Activated CD4-positive, alpha-beta T cell treated with anti-CD3 and anti-CD28 coated beads, Interleukin-2, amount 50 U/mL, for 24 hours (primary cell): ENCODE measurements around the gene ZNF770.
A peak's percentile ranks its signal among the peaks of the same experiment; 100 is the strongest.
"Not testable (repeated sequence)": the region's sequence is repeated elsewhere in the genome, so short reads cannot be mapped to it uniquely, and the experiment has no call there.

Experiments used
- DNase-seq, 2 donors: peaks; one replicate each; pipeline ENCODE4 v3.0.0-alpha.2; 2020; ENCODE audit warnings: low read depth in 1 of 2, low spot score in 1 of 2

The ZNF770 gene

DNA sequence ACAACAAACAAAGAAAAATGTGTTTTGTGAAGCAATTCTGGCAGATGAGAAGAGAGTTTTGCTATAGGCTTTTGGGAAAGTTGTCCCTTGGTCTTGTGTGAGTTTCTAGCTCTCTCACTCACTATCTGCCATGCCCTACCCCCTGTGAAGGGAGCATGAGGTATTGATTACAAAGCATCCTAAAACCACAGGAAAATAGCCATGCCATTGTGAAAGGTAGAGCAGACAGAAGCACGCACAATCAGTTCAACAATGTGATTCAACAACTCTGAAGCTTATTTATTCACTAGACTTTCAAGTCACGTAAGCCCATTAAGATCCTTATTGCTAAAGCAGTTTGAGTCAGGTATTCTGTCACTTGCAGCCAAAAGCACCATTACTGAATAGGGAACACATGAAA, 12.0 kb downstream of the ZNF770 start:
- no peak for DNase-seq

DNA sequence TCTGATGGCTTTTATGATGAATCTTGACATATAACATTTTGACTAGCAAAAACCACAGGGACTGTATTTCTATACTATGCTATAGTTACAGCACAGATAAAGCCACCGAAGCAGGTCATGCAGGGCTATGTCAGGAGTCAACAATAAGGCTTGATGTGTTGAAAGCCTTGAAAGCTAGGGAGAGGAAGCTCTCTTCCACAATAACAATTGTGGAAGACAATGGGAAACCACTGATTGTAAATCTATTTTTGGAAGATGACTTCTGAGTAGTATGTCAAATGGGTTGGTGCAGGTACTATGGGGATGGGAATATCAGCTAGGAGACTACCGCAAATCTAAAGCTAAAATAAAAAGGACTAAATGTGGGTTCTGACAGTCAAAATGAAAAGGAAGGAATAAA, 14.6 kb downstream of the ZNF770 start:
- DNase-seq: no peak

DNA sequence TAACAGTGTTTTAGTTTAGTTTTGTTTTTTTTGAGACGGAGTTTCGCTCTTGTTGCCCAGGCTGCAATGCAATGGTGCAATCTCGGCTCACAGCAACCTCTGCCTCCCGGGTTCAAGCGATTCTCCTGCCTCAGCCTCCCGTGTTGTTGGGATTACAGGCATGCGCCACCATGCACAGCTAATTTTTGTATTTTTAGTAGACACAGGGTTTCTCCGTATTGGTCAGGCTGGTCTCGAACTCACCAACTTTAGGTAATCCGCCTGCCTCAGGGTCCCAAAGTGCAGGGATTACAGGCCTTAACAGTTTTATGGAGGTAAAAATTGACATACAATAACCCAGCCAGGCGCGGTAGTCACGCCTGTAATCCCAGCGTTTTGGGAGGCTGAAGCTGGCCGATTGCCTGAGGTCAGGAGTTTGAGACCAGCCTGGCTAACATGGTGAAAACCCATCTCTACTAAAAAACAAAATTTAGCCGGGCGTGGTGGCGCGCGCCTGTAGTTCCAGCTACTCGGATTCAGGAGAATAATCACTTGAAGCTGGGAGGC, 17.9 kb downstream of the ZNF770 start:
- not testable (repeated sequence) for DNase-seq

DNA sequence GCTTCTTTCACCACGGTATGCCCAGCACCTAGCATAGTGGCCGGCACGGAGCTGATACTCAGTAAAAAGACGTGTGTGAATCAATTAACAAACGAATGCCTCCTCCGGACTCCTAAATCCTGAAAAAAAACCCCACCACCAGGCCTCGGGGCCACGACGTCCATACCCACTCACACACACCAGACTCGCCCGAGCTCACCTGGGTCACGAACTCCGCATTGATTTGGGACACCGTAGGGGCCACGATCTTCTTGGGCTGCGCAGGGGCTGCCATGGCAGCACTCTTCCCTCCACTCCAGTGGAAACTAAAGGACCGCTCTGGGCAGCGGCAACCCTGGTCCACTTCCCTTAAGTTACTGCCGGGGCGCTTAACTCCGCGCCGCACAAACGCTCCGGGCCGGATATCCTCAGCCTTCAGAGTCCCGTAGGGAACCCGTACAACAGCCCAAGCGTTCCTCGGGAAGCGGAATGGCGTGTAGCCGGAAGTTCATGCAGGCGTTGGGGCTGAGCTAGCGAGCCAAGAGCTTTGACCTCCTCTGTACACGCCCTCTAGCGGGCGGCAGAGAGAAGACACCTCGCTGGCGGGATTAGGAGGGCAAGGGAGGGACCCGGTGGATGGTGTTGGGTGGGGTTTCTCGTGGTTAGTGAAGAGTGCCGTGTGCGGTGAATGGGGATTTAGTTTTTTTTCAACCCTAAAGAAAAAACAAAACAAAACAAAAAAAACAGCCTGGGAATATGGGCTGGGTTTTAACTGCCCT, 18.6 kb downstream of the ZNF770 start, which contains the start of gene AQR:
Gene AQR, minus strand, starts transcription at position 403 of the 758 bp plus-strand sequence. Its CDS starts 129 bp downstream, at position 274.
- peak; percentile 78 to 93 for DNase-seq

DNA sequence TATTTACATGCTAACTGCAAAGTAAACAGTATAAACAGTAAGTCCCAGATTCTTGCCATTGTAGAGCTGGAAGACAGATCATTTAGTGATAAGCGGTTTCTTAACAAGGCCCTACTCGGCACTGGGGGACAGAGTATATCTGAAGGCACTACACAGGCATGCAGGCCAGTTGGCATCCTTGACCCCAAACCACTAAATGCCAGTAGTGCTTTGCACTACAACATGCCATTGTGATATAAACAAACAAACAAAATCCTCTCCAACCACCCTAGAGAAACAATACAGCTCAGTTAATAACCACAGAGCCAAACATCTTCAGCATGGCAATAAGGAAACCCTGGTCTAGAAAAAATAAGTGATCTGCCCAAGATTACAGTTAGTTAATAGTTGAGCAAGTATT, 23.8 kb downstream of the ZNF770 start:
- no peak for DNase-seq

DNA sequence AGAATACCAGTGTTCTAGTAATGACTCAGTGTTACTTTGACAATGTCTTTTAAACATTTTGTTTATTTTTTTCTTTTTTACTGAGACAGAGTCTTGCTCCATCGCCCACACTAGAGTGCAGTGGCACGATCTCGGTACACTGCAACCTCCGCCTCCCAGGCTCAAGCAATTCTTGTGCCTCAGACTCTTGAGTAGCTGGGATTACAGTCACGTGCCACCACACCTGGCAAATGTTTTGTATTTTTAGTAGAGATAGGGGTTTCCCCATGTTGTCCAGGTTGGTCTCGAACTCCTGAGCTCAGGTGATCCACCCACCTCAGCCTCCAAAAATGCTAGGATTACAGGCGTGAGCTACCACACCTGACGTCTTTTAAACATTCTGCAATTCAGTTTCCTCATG, 34.2 kb downstream of the ZNF770 start:
- DNase-seq: no peak

DNA sequence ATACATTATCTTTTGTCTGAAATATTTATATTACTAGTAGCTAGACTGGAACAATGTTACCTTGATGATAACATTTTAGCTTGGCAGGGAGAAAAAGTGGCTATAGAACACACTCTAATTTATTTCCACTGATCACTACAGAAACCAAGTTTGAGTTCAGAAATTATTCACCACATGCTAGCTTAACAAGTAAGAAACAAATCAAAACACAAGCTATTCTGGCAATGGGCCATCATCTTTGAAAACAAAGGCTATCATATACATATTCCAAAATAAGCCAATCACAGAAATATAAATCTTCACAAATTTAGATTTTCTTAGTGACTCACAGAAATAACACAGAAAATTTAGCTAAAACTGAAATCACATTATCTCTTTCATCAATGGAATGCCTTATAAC, 35.6 kb downstream of the ZNF770 start:
- no peak for DNase-seq

DNA sequence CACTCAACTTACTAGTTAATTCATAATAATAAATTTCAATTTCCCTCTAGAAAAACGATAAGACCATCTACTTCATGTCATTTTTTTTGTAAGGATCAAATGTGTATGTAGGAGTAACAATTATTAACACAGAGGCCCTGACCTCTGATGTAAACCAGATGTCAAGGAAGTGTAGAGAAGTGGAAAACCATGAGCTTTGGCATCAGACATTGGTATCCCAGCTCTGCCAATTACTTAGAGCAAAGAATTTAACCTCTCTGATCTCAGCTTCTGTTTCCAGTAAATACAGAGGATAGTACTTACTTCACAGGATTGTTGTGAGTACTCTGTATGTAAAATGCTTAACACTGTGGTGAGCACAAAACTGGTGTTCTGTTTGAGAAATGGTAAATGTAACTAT, 36.1 kb downstream of the ZNF770 start:
- no peak for DNase-seq

DNA sequence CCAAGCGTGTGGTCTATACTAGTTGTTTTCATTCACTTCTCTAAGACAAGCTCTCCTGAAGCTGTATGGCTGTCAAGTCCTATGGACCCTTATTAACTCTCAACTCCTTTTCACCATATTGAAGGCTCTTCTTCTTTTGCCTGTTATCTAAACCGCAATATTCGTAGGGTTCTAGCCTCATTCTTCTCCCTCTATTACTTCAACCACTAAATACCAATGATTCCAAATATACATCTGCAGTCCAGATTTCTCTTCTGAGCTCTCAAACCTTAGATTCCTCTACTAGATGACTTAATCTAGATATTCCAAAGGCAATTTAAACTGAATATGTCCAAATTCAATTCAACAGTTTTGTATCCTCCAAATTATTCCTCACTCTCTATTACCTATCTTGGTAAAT, 43.2 kb downstream of the ZNF770 start:
- no peak for DNase-seq

DNA sequence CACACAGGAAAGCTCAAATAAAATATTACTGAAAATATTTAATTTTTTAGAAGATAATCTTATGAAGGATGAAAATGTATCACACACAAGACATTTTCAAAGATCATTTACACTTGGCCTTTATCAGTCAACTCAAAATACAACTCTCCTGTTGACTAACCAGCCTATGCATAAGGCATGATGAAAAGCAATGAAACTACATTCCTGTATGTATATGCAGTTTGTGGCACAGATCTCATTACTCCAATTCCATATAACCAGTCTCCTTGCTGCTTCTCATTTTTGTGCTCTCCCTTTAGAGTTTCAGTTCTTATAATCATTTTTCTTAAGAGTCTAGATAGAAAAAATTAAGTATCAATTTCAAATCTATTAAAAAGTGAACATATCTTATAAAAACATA, 44.4 kb downstream of the ZNF770 start:
- no peak for DNase-seq

DNA sequence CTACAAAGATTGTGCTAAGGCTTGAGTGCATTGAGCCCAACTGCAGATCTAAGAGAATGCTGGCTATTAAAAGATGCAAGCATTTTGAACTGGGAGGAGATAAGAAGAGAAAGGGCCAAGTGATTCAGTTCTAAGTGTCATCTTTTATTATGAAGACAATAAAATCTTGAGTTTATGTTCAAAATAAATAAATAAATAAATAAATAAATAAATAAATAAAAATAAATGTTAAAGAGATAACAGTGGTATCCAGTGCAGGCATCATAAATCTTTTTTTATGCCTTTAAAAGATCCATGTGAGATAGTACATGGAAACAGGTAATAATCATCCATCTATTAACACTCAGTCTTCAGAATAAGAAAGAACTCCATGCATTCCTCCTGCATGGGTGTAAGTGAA, 44.8 kb downstream of the ZNF770 start:
- not testable (repeated sequence) for DNase-seq

DNA sequence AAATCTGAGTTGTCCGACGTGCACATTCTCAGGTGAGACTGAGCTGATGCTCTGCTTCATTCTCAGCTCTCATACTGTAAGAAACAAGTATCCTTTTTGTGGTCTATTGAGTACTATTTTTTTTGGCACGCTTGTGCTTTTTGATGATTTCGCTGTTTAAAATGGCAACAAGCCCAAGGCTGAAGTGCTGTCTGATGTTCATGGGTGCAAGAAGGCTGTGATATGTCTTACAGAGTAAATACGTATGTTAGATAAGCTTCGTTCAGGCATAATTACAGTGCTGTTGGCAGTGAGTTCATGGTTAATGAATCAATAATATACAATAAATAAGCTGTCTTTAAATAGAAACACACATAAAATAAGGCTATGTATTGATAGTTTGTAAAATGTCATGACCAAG, 45.7 kb downstream of the ZNF770 start:
- DNase-seq: no peak

DNA sequence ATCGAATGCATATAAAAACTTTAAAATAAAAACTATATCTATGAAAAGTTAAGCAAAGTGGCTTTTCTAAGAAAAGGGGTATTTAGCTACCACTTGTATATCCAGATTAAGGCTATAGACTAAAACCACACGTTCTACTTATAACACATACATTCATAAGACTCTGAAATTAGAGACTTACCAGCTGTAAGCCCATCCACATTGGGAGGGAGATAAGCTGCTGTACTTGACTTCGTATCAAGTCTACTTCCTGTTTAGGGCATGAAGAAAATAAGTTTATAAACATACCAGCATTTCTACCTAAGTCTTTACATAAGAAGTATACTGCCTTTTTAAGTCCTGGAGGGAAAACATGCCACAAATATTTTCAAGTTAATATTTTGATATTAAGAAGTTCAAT, 46.3 kb downstream of the ZNF770 start:
- DNase-seq: no peak

DNA sequence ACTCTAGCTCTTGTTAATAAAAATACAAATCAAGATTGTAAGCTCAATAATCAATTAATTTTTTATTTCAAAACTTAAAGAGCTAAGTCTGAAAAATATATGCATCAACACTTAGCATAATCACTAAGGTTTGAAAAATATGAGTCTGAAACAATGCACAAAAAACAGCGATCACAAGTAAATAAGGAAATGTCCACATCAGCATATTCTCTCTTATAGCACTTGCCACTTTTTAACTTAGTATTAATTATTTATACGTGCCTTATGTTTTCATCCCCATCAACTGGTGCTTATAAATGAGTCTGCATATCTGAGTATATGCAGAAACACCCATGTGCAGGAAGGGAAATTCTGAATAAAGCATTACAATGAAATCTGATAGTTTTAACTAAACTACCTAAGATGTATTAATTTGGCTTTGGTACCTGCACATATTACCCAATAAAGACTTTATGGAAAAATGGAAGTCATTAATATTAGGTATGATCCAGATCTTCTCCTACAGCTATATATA, 46.8 kb downstream of the ZNF770 start:
- DNase-seq: no peak

DNA sequence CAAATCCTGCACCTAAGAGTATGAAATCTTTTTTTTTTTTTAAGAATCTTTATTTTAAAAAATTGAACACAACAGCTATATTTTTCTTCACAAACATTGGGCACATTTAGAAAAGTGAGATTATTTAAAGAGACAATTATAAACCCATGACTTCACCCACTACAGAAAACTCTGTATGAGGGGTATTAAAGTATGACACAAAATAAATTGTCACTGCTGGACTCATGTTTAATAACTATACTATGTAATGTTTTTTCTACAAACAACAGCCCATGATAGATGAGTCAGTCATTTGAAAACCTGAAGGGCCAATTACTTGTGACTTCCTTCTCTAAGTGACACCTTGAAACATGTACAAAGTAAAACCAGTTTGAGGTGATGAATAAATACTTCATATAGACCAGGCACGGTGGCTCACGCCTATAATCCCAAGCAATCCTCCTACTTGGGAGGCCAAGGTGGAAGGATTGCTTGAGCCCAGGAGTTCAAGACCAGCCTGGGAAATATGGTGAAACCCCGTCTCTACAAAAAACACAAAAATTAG, 54.6 kb downstream of the ZNF770 start:
- no peak for DNase-seq

DNA sequence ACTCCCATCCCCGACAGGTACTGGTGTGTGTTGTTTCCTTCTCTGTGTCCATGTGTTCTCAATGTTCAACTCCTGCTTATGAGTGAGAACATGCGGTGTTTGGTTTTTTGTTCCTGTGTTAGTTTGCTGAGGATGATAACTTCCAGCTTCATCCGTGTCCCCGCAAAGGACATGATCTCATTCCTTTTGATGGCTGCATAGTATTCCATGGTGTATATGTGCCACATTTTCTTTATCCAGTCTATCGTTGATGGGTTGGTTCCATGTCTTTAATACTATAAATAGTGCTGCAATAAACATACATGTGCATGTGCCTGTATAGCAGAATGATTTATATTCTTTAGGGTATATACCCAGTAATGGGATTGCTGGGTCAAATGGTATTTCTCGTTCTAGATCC, 59.7 kb downstream of the ZNF770 start:
- DNase-seq: not testable (repeated sequence)
